GM06990 (cell line): Measurements from ENCODE around the gene ISM1.

Experiments used
- DNase-seq: peaks from one replicate; pipeline ENCODE4 v3.0.0-alpha.2; 2011; ENCODE audit not compliant: insufficient read length; ENCODE audit errors: extremely low read depth
- H3K27me3 ChIP-seq: replicated peaks from 2 replicates; pipeline ENCODE4 v1.6.0; 2011; ENCODE audit warnings: low read length; ENCODE audit not compliant: control insufficient read depth, insufficient read depth
- H3K36me3 ChIP-seq: 2 replicates; pipeline ENCODE4 v1.5.1; 2011; ENCODE audit warnings: low read length; ENCODE audit not compliant: control insufficient read depth, insufficient read depth
- H3K4me3 ChIP-seq: replicated peaks from 2 replicates; pipeline ENCODE4 v1.5.1; 2011; ENCODE audit warnings: low read depth, mild to moderate bottlenecking, control low read depth, low read length
- CTCF ChIP-seq: IDR thresholded peaks from 2 replicates; pipeline ENCODE4 v1.5.1; 2011; ENCODE audit warnings: low read length, control low read depth, mild to moderate bottlenecking, inconsistent platforms; ENCODE audit not compliant: insufficient read depth, poor library complexity, severe bottlenecking

ISM1 gene

DNA sequence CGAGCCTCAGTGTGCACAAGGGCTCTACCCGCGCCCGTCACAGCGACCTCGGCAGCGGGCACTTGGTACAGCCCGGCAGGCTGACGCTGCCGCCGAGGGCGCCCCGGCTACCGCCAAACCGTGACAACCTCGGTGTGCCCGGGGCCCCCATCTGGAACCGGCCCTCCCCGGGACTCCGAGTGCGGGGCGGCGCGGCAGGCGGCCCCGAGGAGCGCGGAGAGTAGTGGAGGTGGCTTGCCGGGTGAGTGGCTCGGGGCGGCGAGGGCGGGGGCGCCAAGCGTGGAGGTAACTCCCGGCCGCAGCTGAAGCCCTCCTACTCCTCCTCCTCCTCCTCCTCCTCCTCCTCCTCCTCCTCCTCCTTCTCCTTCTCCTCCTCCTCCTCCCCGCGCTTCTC is at the start of gene ISM1:
ISM1 (plus strand) TSS at position 371 of the 394 bp plus-strand sequence. CDS start 503 bp downstream, outside the sequence.
- DNase-seq: peak; percentile 13
- Histone ChIP-seq H3K4me3 (peak within 1 kb of the TSS; percentile 6), H3K27me3 (no peaks in the 10 kb centered on the region; the same call in 1 of the 2 replicates), H3K36me3 (no peaks in the 10 kb centered on the region)
- TF ChIP-seq CTCF: no peak

DNA sequence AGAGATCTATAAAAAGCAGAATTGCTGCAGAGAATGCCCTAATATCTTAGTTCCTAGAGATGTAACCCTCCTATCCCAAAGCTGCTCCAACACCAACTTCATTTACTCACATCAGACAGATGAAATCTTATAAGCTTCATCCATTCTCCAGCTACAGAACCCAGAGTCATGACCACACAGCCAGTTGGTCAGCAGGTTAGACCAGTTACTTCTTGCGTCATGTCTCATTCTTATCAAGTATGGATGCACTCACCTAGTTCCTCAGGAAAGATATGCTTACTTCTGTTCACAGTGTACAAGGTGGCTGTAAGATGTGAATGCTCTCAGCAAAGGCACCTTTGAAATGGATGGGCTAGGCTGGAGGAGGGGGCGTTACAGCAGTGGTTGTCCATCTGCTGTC is 47.9 kb upstream of the ISM1 start:
- no peaks in the 10 kb centered on the region for H3K36me3 ChIP-seq
- H3K4me3 ChIP-seq: no peak overlapping the region
- no peak for DNase-seq
- no peaks in the 10 kb centered on the region for H3K27me3 ChIP-seq
- TF ChIP-seq CTCF: no peak

GRCh38 chr20:13174402-13174801 is 46.7 kb upstream of the ISM1 start:
- TF ChIP-seq CTCF: no peak
- Histone ChIP-seq H3K4me3 (no peak overlapping the region), H3K27me3 (no peaks in the 10 kb centered on the region), H3K36me3 (no peaks in the 10 kb centered on the region)
- DNase-seq: no peak

- no peak for DNase-seq
- no peak for TF ChIP-seq CTCF
- Histone ChIP-seq H3K36me3 (no peaks in the 10 kb centered on the region), H3K4me3 (no peak overlapping the region), H3K27me3 (no peaks in the 10 kb centered on the region)
Measured at GRCh38 chr20:13180986-13181889, 39.8 kb upstream of the ISM1 start.

- no peak for TF ChIP-seq CTCF
- Histone ChIP-seq H3K4me3 (no peak overlapping the region), H3K36me3 (no peaks in the 10 kb centered on the region), H3K27me3 (no peaks in the 10 kb centered on the region)
- DNase-seq: no peak
Measured at GRCh38 chr20:13183005-13183404, 38.1 kb upstream of the ISM1 start.
